ENCODE data around the gene ZSCAN16.

- no peak for TF ChIP-seq CTCF (IDR thresholded peaks at IDR 0.05)
- no peak for TF ChIP-seq POLR2A (IDR thresholded peaks at IDR 0.05)
Measured at GRCh38 chr6:28105245-28105639, 19.2 kb upstream of the ZSCAN16 start.

Data from right lobe of liver (tissue), 4 donors.